GM21360 (cell line): ENCODE data around the gene CPNE4.
"Not testable (repeated sequence)": the region's sequence is repeated elsewhere in the genome, so short reads cannot be mapped to it uniquely, and the experiment has no call there.

Source experiments
- ATAC-seq: cut with Tn5 transposase; IDR thresholded peaks from one replicate; pipeline ENCODE4 v1.9.1; 2021; ENCODE audit warnings: mild to moderate bottlenecking, moderate library complexity; ENCODE audit not compliant: unreplicated experiment

Gene CPNE4

GRCh38 chr3:131486545-131486944 is 548.3 kb downstream of the CPNE4 start:
- not testable (repeated sequence) for ATAC-seq

- no peak for ATAC-seq
Observed at GRCh38 chr3:131485119-131485518, 549.7 kb downstream of the CPNE4 start.

- no peak for ATAC-seq
Observed at GRCh38 chr3:131484496-131485111, 550.2 kb downstream of the CPNE4 start.
